AG09309 (cell line): ENCODE results near the gene OLIG2.
A peak's percentile ranks its signal among the peaks of the same experiment; 100 is the strongest.

Source experiments
- DNase-seq: peaks from one replicate; pipeline ENCODE4 v3.0.0-alpha.2; 2010; ENCODE audit warnings: low read depth
- H3K4me3 ChIP-seq: 2 replicates; pipeline ENCODE4 v1.5.1; 2011; ENCODE audit warnings: mild to moderate bottlenecking, low read depth, low read length, moderate library complexity; ENCODE audit not compliant: control insufficient read depth
- TF ChIP-seq, protein P1 (sequence below): IDR thresholded peaks from 2 replicates; pipeline ENCODE4 v1.5.1; 2011; ENCODE audit warnings: mild to moderate bottlenecking, low read depth, low read length, inconsistent platforms; ENCODE audit not compliant: insufficient read depth, control insufficient read depth; ENCODE audit errors: missing control alignments

Gene OLIG2

GRCh38 chr21:32990666-32991065 is 35.1 kb upstream of the OLIG2 start:
- H3K4me3 ChIP-seq = no peak overlapping the region
- TF ChIP-seq, protein P1, sequence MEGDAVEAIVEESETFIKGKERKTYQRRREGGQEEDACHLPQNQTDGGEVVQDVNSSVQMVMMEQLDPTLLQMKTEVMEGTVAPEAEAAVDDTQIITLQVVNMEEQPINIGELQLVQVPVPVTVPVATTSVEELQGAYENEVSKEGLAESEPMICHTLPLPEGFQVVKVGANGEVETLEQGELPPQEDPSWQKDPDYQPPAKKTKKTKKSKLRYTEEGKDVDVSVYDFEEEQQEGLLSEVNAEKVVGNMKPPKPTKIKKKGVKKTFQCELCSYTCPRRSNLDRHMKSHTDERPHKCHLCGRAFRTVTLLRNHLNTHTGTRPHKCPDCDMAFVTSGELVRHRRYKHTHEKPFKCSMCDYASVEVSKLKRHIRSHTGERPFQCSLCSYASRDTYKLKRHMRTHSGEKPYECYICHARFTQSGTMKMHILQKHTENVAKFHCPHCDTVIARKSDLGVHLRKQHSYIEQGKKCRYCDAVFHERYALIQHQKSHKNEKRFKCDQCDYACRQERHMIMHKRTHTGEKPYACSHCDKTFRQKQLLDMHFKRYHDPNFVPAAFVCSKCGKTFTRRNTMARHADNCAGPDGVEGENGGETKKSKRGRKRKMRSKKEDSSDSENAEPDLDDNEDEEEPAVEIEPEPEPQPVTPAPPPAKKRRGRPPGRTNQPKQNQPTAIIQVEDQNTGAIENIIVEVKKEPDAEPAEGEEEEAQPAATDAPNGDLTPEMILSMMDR = no peak

GRCh38 chr21:32991361-32991760 is 34.4 kb upstream of the OLIG2 start:
- TF ChIP-seq, protein P1 = no peak
- DNase-seq = no peak

More at GRCh38 chr21:32990666-32991065, 35.1 kb upstream of the OLIG2 start:
- DNase-seq = no peak

DNA sequence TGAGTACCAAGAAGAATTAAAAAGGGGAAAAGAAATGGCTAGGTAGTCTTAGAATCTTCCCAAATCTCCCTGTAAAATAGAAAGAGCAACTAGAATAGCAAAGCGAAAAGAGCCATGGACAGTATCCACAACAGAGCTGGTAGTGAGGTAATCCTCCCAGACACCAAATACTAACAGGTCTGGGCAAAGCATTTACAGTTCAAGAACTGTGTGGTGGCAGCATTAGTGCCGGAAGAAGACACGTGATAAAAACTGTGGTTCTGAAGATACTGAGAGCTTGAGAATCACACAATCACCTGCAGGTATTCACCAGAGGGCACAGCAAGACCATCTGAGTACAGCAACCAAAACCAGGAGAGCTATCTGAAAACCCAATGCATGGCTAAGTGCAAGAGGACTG is 31.8 kb upstream of the OLIG2 start:
- TF ChIP-seq, protein P1 = no peak
- no peak for DNase-seq
- H3K4me3 ChIP-seq = no peak overlapping the region

More at GRCh38 chr21:32991361-32991760, 34.4 kb upstream of the OLIG2 start:
- H3K4me3 ChIP-seq = no peak overlapping the region

GRCh38 chr21:32994305-32994704 is 31.4 kb upstream of the OLIG2 start:
- TF ChIP-seq, protein P1 = peak; percentile 57
- no peak overlapping the region for H3K4me3 ChIP-seq
- DNase-seq = no peak

DNA sequence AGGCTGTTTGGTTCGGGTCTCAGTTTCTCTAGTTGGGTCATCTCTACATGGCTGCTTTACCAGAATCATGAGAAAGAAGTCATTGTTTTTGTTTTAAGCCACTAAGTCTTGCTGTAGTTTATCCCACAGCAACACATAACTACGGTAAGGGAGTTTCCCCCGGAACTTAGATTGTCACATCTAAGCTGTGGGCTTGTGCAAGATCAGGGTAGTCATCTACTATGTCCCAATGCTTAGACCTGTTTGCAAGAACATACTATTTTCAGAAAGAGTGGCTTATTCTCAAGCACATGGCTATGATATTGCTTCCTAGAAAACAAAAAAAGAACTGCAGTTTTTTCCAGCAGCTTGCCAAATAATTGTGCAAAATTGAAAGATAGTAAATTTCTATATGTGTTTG is 18.0 kb upstream of the OLIG2 start:
- DNase-seq = no peak
- TF ChIP-seq, protein P1 = no peak
- no peak overlapping the region for H3K4me3 ChIP-seq

- TF ChIP-seq, protein P1 = no peak
- no peak overlapping the region for H3K4me3 ChIP-seq
- DNase-seq = no peak
Measured at GRCh38 chr21:33008333-33009051, 17.2 kb upstream of the OLIG2 start.
